GM12801 (cell line): Measurements from ENCODE around the gene TLE3.

Experiments
- CTCF ChIP-seq: IDR thresholded peaks from one replicate; pipeline ENCODE4 v1.5.1; 2011; ENCODE audit warnings: control low read depth; ENCODE audit not compliant: insufficient read length; ENCODE audit errors: extremely low read depth

TLE3 gene

DNA sequence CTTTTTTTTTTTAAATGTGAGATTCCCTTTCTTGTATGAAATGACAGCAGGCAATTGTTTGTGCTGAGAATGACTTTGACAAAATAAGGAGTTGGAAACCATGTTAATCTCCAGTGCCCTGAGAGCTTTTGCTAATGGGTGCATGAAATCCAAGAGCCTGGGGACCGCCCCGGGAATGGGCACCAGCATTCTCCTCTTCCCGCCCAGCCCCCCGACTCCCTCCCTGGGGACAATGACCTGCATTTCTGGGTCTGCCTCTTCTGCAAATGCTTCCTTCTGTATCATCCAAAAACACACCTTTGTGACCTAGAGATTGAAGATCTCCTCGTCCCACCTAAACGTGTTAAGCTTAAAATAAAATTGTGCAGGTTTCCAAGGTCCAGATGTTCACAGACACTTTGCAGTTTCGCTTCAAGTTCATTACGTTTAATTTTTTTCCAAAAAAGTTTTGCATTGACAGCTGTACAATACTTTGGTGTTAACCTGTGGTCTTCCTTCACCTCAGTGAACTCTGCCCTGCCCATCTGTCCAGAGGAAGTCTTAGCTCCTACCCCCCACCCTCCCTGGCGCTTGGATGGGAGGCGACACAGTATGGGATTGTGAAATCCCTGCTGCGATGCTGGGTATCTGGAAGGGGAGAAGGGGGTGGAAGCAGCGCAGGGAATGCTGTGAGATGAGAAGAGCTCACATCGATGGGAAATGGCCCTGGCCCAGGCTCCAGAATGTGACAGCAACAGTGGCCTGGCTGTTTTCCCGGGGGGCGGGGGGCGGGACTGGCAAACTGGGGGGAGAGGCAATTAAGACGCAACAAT lies 50.1 kb downstream of the TLE3 start:
- TF ChIP-seq CTCF = no peak

DNA sequence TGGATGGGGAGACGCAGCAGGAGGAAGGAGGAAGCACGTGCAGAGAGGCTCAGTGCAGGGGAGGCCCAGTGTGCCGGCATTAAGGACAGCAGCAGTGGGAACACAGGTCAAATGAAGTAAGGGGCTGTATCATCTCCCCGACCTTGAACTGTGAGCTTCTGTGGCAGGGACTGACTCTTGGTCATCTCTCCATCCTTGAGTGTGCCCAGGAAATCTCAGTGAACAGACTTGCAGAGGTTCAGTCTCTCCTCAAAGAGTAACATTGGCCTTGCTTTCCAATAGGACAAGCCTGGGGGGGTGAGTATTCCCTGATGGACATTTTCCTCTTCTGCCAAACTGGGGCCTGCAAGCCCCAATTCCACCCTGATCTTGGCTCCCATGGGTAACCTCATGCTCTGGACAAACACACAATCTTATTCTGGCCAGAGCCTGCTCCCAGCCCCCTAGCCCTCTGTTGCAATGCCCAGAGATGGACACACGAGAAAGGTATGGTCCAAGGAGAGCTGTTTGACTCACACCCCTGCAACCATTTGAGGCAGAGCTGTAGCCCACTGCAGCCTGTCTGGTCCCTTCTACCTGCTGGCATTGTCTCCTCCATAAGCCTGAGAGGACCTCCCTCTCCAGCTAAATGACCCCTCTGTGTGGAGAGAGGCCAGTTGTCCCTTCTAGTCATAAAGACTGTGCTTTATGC lies 50.9 kb downstream of the TLE3 start:
- no peak for TF ChIP-seq CTCF

- no peak for TF ChIP-seq CTCF
Measured at GRCh38 chr15:70045045-70045444, 52.7 kb downstream of the TLE3 start.

DNA sequence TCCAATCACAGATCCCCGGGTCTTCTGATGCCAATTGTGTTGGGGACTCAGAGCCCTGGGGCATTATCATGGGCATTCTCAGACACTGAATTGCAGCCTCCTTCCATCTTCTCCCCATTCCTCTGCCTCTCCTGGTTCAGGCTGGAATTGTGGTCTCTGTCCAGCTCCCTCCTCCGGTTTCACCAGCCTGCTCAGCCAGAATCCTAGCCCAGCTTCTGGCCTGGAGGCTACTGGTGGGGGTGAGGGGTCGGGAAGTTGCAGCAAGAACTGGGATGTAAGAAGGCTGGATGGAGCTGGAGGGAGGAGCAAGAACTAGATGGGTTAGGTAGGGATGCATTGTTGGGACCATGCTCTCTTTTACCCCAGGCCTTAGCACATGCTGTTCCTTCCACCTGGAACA lies 53.5 kb downstream of the TLE3 start:
- no peak for TF ChIP-seq CTCF

DNA sequence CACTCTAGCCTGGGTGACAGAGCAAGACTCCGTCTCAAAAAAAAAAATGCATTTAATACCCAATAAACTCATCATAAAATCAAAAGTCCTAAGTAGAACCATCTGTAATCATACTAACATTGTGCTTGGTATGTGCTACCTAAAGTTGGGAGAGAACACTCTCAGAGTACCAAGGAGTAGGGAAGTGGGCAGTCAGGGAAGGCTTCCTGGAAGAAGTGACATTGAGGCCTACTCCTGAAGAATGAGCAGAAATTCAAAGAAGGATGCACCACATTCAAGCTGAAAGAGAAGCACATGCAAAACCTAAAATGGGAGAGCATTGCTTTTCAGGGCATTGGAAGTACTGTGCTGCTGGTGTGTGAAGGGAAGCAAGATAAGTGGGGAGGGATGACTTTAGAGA lies 54.1 kb downstream of the TLE3 start:
- no peak for TF ChIP-seq CTCF

GRCh38 chr15:70042553-70043214 lies 55.0 kb downstream of the TLE3 start:
- TF ChIP-seq CTCF = no peak

DNA sequence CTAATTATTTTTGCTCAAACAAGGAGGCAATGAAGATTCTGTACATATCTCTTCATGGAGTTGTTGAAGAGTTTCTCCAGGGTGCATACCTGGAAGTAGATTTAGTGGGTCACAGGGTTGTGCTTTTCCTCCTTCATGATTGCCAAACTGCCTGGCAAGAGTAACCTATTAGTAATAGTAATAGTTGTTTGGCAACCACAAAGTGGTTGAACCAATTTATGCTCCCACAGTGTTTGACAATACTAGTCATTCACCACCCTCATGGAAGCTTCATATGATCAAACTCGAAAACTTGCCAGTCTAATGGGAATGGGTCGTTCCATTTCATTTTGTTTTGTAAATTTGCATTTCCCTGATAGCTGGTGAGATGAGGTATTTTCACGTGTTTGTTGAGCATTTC lies 57.8 kb downstream of the TLE3 start:
- no peak for TF ChIP-seq CTCF
